ENCODE results near the gene RAB42. TPM values are rescaled to one million over a fixed set of nuclear protein-coding genes. Genes with fewer than 3 reads are reported as not detected.
"Not testable (repeated sequence)": the region's sequence is repeated elsewhere in the genome, so short reads cannot be mapped to it uniquely, and the experiment has no call there.

RAB42 gene
- total and polyA plus RNA-seq, 7 donors, result 0.68 to 19.0 (median 3.2) TPM

- H3K27me3 ChIP-seq, result no peaks in the 10 kb centered on the region
- H3K27ac ChIP-seq, result no peak overlapping the region
- no peak for DNase-seq
- no peaks in the 10 kb centered on the region for H3K36me3 ChIP-seq
- TF ChIP-seq POLR2A (IDR thresholded peaks at IDR 0.05) (no peak), POLR2AphosphoS5 (IDR thresholded peaks at IDR 0.05) (no peak), EP300 (IDR thresholded peaks at IDR 0.05) (no peak)
- WGBS, 2 donors, result 92 to 94% methylated on average over 10 of the region's 10 CpGs
- intact Hi-C loops (cut with DNase I), result no loop called here
- H3K4me1 ChIP-seq, result peaks cover 0 to 12% (median 11%) of the 10 kb centered on the region in 4 donors
- H3K4me3 ChIP-seq, result no peak overlapping the region
- H3K9me3 ChIP-seq, result no peaks in the 10 kb centered on the region
These were observed 3.5 kb downstream of the RAB42 start for GRCh38 chr1:28595412-28596191.

GRCh38 chr1:28596276-28596675, 4.2 kb downstream of the RAB42 start:
- H3K36me3 ChIP-seq; H3K27me3 ChIP-seq; H3K9me3 ChIP-seq; H3K4me3 ChIP-seq; intact Hi-C loops (cut with DNase I); DNase-seq; H3K27ac ChIP-seq: not testable (repeated sequence)
- H3K4me1 ChIP-seq, result peaks cover 0 to 13% (median 11%) of the 10 kb centered on the region in 4 donors
- 95 to 97% methylated on average over 11 of the region's 11 CpGs for WGBS, 2 donors

GRCh38 chr1:28601696-28602095, 9.6 kb downstream of the RAB42 start:
- no peaks in the 10 kb centered on the region for H3K27me3 ChIP-seq
- DNase-seq, result no peak
- no peaks in the 10 kb centered on the region for H3K9me3 ChIP-seq
- intact Hi-C loops (cut with DNase I), result loop anchor here (5.0 to 10.0 kb wide), 2 partner anchors 239 to 357 kb away; no protein-coding TSS in a partner anchor
- no peak overlapping the region for H3K4me3 ChIP-seq
- peaks cover 20 to 37% (median 25%) of the 10 kb centered on the region in 4 donors for H3K36me3 ChIP-seq
- TF ChIP-seq POLR2AphosphoS5 (IDR thresholded peaks at IDR 0.05) (no peak), CTCF (IDR thresholded peaks at IDR 0.05) (no peak), EP300 (IDR thresholded peaks at IDR 0.05) (no peak), POLR2A (IDR thresholded peaks at IDR 0.05) (no peak)
- peaks cover 0 to 8% (median 0%) of the 10 kb centered on the region in 4 donors for H3K4me1 ChIP-seq
- H3K27ac ChIP-seq, result peak overlapping the region in 2 of 4 donors; percentile 10 to 41
- 77 to 83% methylated on average over 3 of the region's 3 CpGs for WGBS, 2 donors

- Histone ChIP-seq H3K27ac (peak overlapping the region in 1 of 4 donors; percentile 41), H3K4me3 (no peak overlapping the region), H3K36me3 (peaks cover 23 to 48% (median 27%) of the 10 kb centered on the region in 4 donors), H3K27me3 (no peaks in the 10 kb centered on the region), H3K4me1 (peaks cover 0 to 8% (median 0%) of the 10 kb centered on the region in 4 donors), H3K9me3 (no peaks in the 10 kb centered on the region)
- TF ChIP-seq POLR2AphosphoS5 (IDR thresholded peaks at IDR 0.05) (no peak), CTCF (IDR thresholded peaks at IDR 0.05) (peak; percentile 14 to 54 (median 49))
- WGBS, 2 donors, result 75 to 78% methylated on average over 15 of the region's 15 CpGs
- peak; percentile 75 for DNase-seq
- intact Hi-C loops (cut with DNase I), result loop anchor here (1.0 to 10.0 kb wide), 3 partner anchors 84 to 358 kb away; no protein-coding TSS in a partner anchor
These were observed 10.7 kb downstream of the RAB42 start for GRCh38 chr1:28602536-28603439.

GRCh38 chr1:28604411-28604810, 12.3 kb downstream of the RAB42 start:
- no peak for DNase-seq
- Histone ChIP-seq H3K27me3 (no peaks in the 10 kb centered on the region), H3K9me3 (no peaks in the 10 kb centered on the region), H3K4me3 (no peak overlapping the region), H3K27ac (no peak overlapping the region), H3K4me1 (peaks cover 0 to 8% (median 0%) of the 10 kb centered on the region in 4 donors), H3K36me3 (peaks cover 23 to 60% (median 29%) of the 10 kb centered on the region in 4 donors)
- intact Hi-C loops (cut with DNase I), result loop anchor here (5.0 to 10.0 kb wide), 2 partner anchors 242 to 360 kb away; no protein-coding TSS in a partner anchor
- WGBS, 2 donors, result 94% methylated on average over 5 of the region's 5 CpGs
- TF ChIP-seq POLR2A (IDR thresholded peaks at IDR 0.05) (no peak), CTCF (IDR thresholded peaks at IDR 0.05) (no peak), POLR2AphosphoS5 (IDR thresholded peaks at IDR 0.05) (no peak), EP300 (IDR thresholded peaks at IDR 0.05) (no peak)
